HFFc6 (cell line): ENCODE measurements around the gene A2M. TPM values are rescaled to one million over a fixed set of nuclear protein-coding genes. Genes with fewer than 3 reads are reported as not detected.

Source experiments
- DNase-seq: peaks from one replicate; pipeline ENCODE4 v3.0.0-alpha.2; 2018
- H3K27ac Mint-ChIP-seq: 2 replicates; pipeline ENCODE4 v1.8.0; 2020; ENCODE audit warnings: mild to moderate bottlenecking, mixed read lengths
- H3K27me3 Mint-ChIP-seq: 2 replicates; pipeline ENCODE4 v1.8.0; 2021; ENCODE audit warnings: mild to moderate bottlenecking, moderate library complexity, mixed read lengths; ENCODE audit not compliant: insufficient read depth
- H3K36me3 Mint-ChIP-seq: 2 replicates; pipeline ENCODE4 v1.8.0; 2021; ENCODE audit warnings: low read depth, mixed read lengths
- H3K4me1 Mint-ChIP-seq: 2 replicates; pipeline ENCODE4 v1.8.0; 2020; ENCODE audit warnings: low read depth, mixed read lengths
- H3K4me3 Mint-ChIP-seq: 2 replicates; pipeline ENCODE4 v1.8.0; 2020; ENCODE audit warnings: mild to moderate bottlenecking, moderate library complexity, mixed read lengths
- H3K9me3 Mint-ChIP-seq: 2 replicates; pipeline ENCODE4 v1.8.0; 2020; ENCODE audit warnings: mild to moderate bottlenecking, mixed read lengths
- total RNA-seq, 6 experiments: library from RNA; stranded (reverse); fragmentation: NEBNext Ultra II Directional; extraction: Animal tissue kit (Norgen Biotek cat#: 25700); gene quantifications; 2 replicates in 1 of 6; 3 replicates in 5 of 6; pipeline ENCODE4 v1.2.3, GENCODE V29; 2021
- TF ChIP-seq, protein P1 (sequence below): fragments of 200-600 bp; sonication (generic); IDR thresholded peaks from 2 replicates; pipeline ENCODE4 v1.5.0; 2021; ENCODE audit warnings: antibody characterized with exemption, mild to moderate bottlenecking

Gene A2M
- total RNA-seq, 6 experiments from 2014 or later, result 0.23 to 0.50 (median 0.33) TPM

DNA sequence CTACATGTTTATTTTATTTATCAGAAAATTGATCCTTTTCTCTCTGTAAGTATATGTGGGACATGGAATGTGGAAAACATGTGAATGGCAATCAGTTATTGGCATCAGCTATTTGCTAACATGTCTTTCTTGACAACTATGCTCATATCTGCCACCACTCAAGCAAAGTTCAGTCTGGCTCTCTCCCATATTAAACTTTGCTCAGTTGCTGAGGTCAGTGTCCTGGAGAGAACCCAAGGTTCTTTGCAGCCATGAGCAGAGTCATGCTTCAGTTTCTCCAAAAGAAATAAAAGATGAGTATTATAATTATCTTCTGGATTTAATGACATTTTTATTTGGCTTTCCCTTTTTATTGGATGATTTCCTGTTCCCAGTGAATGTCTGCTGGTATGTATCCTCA lies 42.6 kb downstream of the A2M start:
- DNase-seq, result no peak
- Mint-ChIP-seq H3K9me3 (peaks cover under 1% of the 10 kb centered on the region), H3K36me3 (no peaks in the 10 kb centered on the region), H3K27ac (no peak overlapping the region), H3K4me3 (no peak overlapping the region), H3K4me1 (no peaks in the 10 kb centered on the region), H3K27me3 (no peaks in the 10 kb centered on the region; the same call in none of the 2 replicates)
- TF ChIP-seq, protein P1, sequence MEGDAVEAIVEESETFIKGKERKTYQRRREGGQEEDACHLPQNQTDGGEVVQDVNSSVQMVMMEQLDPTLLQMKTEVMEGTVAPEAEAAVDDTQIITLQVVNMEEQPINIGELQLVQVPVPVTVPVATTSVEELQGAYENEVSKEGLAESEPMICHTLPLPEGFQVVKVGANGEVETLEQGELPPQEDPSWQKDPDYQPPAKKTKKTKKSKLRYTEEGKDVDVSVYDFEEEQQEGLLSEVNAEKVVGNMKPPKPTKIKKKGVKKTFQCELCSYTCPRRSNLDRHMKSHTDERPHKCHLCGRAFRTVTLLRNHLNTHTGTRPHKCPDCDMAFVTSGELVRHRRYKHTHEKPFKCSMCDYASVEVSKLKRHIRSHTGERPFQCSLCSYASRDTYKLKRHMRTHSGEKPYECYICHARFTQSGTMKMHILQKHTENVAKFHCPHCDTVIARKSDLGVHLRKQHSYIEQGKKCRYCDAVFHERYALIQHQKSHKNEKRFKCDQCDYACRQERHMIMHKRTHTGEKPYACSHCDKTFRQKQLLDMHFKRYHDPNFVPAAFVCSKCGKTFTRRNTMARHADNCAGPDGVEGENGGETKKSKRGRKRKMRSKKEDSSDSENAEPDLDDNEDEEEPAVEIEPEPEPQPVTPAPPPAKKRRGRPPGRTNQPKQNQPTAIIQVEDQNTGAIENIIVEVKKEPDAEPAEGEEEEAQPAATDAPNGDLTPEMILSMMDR, result no peak

DNA sequence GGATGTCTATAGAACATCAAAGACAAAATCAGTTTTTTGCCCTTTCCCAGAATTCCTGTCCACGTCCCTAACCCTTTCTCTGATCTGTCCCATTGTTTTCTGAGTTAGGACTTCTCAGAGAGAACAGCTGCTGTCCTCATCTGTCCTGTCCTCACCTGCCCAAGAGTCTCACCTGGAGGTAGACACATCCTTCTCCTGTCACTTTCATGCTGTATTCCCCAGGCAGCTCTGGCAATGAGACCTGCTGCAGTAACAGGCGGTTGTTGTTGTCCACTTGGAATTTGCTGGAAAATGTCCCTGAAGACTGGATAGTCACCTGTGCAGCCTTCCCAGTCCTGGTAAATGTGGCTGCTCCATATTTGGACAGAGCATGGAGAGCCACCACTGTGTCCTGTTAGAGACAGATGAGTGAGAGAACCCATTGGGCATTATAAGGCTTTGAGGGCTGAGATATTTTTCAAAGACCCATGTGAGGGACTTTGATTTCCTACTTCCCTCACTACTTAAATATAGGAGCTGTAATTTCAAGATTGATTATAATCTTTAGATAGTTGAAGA lies 43.2 kb downstream of the A2M start:
- TF ChIP-seq, protein P1, result no peak
- Mint-ChIP-seq H3K27ac (no peak overlapping the region), H3K4me3 (no peak overlapping the region), H3K27me3 (no peaks in the 10 kb centered on the region; the same call in none of the 2 replicates), H3K36me3 (no peaks in the 10 kb centered on the region), H3K4me1 (no peaks in the 10 kb centered on the region), H3K9me3 (no peaks in the 10 kb centered on the region; the same call in 1 of the 2 replicates)
- DNase-seq, result no peak

DNA sequence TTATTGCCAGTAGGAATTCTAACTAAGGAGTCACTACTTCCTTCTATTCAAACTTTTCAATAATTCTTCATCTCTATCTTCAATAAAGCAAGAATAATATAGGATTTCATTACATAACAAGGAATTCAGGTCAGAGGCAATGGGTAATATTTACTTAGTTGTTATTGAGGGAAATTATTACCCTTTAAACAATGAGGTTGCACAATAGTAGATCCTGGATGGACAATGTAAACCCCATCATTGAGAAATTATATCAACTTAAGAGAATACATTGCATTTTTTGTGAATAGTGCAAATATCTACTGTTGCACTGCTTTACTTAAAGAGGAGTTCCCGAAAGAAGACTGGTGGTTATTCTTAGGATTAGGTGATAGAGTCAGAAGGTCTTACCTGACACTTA lies 43.8 kb downstream of the A2M start:
- no peak overlapping the region for H3K4me3 Mint-ChIP-seq
- no peaks in the 10 kb centered on the region; the same call in 1 of the 2 replicates for H3K9me3 Mint-ChIP-seq
- H3K27ac Mint-ChIP-seq, result no peak overlapping the region
- H3K36me3 Mint-ChIP-seq, result no peaks in the 10 kb centered on the region
- TF ChIP-seq, protein P1, result no peak
- no peak for DNase-seq
- H3K27me3 Mint-ChIP-seq, result no peaks in the 10 kb centered on the region; the same call in none of the 2 replicates
- H3K4me1 Mint-ChIP-seq, result no peaks in the 10 kb centered on the region

DNA sequence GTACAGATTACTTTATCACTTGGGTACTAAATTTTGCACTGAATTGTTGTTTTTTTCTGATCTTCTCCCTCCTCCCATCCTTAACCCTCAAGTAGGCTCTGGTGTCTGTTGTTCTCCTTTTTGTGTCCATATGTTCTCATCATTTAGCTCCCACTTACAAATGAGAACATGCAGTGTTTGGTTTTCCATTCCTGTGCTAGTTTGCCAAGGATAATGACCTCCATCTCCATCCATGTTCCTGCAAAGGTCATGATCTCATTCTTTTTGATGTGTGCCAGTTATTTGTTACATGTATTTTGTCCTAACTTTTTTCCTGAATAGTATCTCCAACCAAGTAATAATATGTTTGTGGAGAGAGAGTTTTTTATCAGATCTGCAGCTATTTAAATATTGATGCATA lies 44.2 kb downstream of the A2M start:
- H3K4me1 Mint-ChIP-seq, result no peaks in the 10 kb centered on the region
- TF ChIP-seq, protein P1, result no peak
- no peak for DNase-seq
- H3K27me3 Mint-ChIP-seq, result no peaks in the 10 kb centered on the region; the same call in none of the 2 replicates
- no peak overlapping the region for H3K4me3 Mint-ChIP-seq
- no peak overlapping the region for H3K27ac Mint-ChIP-seq
- H3K9me3 Mint-ChIP-seq, result no peaks in the 10 kb centered on the region; the same call in 1 of the 2 replicates
- H3K36me3 Mint-ChIP-seq, result no peaks in the 10 kb centered on the region

DNA sequence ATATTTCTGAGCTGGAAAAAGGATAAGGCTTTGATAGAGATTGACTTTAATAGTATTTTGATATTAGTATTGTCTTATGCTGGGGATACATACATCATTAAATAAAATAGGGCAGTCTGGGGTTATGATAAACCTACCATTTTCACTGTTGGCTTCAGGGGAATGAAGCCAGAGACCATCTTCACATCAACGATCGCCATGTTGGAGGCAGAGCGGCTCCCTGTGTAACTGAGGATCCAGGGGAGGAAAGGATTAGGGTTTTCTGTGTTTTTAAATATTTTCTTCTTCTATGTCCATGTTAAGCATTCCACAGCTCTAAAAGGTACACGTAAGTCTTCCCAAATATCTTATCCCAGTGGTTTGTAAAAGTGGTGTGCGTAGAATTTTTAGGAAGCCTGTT lies 45.4 kb downstream of the A2M start:
- Mint-ChIP-seq H3K9me3 (peaks cover 7% of the 10 kb centered on the region), H3K4me3 (no peak overlapping the region), H3K36me3 (no peaks in the 10 kb centered on the region)

More for the DNA sequence above, 45.4 kb downstream of the A2M start:
- Mint-ChIP-seq H3K27ac (no peak overlapping the region), H3K4me1 (no peaks in the 10 kb centered on the region), H3K27me3 (no peaks in the 10 kb centered on the region; the same call in none of the 2 replicates)
- DNase-seq, result no peak
- TF ChIP-seq, protein P1, result no peak
